Kidney (tissue), 14 donors: ENCODE measurements around the gene TEDC2. TPM values are rescaled to one million over a fixed set of nuclear protein-coding genes. Genes with fewer than 3 reads are reported as not detected.

Source experiments
- DNase-seq, 5 donors: peaks; one replicate each; pipeline ENCODE4 v3.0.0-alpha.2; 2013 to 2020
- FAIRE-seq: peaks from 2 replicates; lab custom pipeline; 2012; peaks lifted over from hg19 to GRCh38; lab: Jason Lieb, UNC
- H3K27ac ChIP-seq, 2 donors: one replicate each; pipeline ENCODE4 v1.7.0; 2013; ENCODE audit warnings: low read depth in 2 of 2, low read length in 2 of 2, inconsistent platforms in 1 of 2
- H3K27me3 ChIP-seq: one replicate; pipeline ENCODE4 v1.7.1; 2013; ENCODE audit warnings: low read length, inconsistent platforms; ENCODE audit not compliant: control insufficient read depth, insufficient read depth
- H3K36me3 ChIP-seq, 3 donors: one replicate each; pipeline versions ENCODE4 v1.7.0 to v1.7.1; 2013; ENCODE audit warnings: low read length in 3 of 3, control low read depth in 1 of 3, inconsistent platforms in 1 of 3; ENCODE audit not compliant: insufficient read depth in 3 of 3, control insufficient read depth in 2 of 3
- H3K4me1 ChIP-seq, 3 donors: one replicate each; pipeline versions ENCODE4 v1.7.0 to v1.7.1; 2013; ENCODE audit warnings: low read length in 3 of 3, inconsistent platforms in 1 of 3, low read depth in 1 of 3; ENCODE audit not compliant: control insufficient read depth in 2 of 3, insufficient read depth in 2 of 3
- H3K4me3 ChIP-seq, 3 donors: one replicate each; pipeline versions ENCODE4 v1.7.0 to v1.8.1; 2013; ENCODE audit warnings: low read length in 3 of 3, control low read depth in 1 of 3, inconsistent platforms in 1 of 3
- H3K9ac ChIP-seq, 3 donors: one replicate each; pipeline versions ENCODE4 v1.7.0 to v1.7.1; 2013; ENCODE audit warnings: low read length in 3 of 3, control low read depth in 1 of 3, inconsistent platforms in 1 of 3
- H3K9me3 ChIP-seq, 3 donors: one replicate each; pipeline versions ENCODE4 v1.7.0 to v1.7.1; 2013; ENCODE audit warnings: low read length in 3 of 3, control low read depth in 1 of 3, inconsistent platforms in 1 of 3; ENCODE audit not compliant: control insufficient read depth in 2 of 3, insufficient read depth in 1 of 3
- CTCF ChIP-seq: IDR thresholded peaks from 3 replicates; pipeline ENCODE4 v1.5.1; 2012; ENCODE audit warnings: mild to moderate bottlenecking, moderate library complexity, borderline replicate concordance; ENCODE audit not compliant: insufficient read depth; ENCODE audit errors: extremely low read depth
- intact Hi-C: fragments of 100-400 bp; cut with DNase I; formaldehyde crosslinking; loops from one replicate; pipeline ENCODE4 v1.11.1; 2022
- polyA plus RNA-seq: library from polyadenylated mRNA; stranded (reverse); fragments of 350-450 nt; fragmentation: Illumina TruSeq; extraction: RNeasy Lipid Tissue Mini Kit (QIAGEN cat#74804); gene quantifications from one replicate; pipeline ENCODE4 v1.2.3, GENCODE V29; 2014; ENCODE audit warnings: low read depth, low replicate concordance; ENCODE audit not compliant: insufficient read depth
- total RNA-seq: library from RNA; stranded (reverse); fragmentation: NEBNext Ultra II Directional; extraction: Animal tissue kit (Norgen Biotek cat#: 25700); gene quantifications from one replicate; pipeline ENCODE4 v1.2.1, GENCODE V29; 2021
- donor health status: control.
- donor health status: control.
- donor health status: control.
- donor health status: control.
- donor health status: control.
- donor health status: DM: yes; HTN: yes; CAD: no.
- donor health status: Normal renal cell carcinoma (clear cell type).

TEDC2 gene
- total and polyA plus RNA-seq, 2 donors from 2014 or later: 1.4 to 1.7 TPM

GRCh38 chr16:2443555-2443954 is 16.4 kb upstream of the TEDC2 start:
- no peaks in the 10 kb centered on the region for H3K9me3 ChIP-seq
- H3K36me3 ChIP-seq: peaks cover 2 to 3% (median 3%) of the 10 kb centered on the region in 3 donors
- FAIRE-seq (no peak), DNase-seq (peak in 1 of 5 donors; percentile 17)
- H3K9ac ChIP-seq: no peak overlapping the region
- no peak overlapping the region for H3K4me3 ChIP-seq
- H3K27ac ChIP-seq: no peak overlapping the region
- intact Hi-C loops: no loop called here
- no peak for TF ChIP-seq CTCF
- no peaks in the 10 kb centered on the region for H3K4me1 ChIP-seq
- no peaks in the 10 kb centered on the region for H3K27me3 ChIP-seq

GRCh38 chr16:2447920-2448583 is 11.9 kb upstream of the TEDC2 start:
- H3K9ac ChIP-seq: no peak overlapping the region
- H3K4me1 ChIP-seq: no peaks in the 10 kb centered on the region
- H3K27me3 ChIP-seq: no peaks in the 10 kb centered on the region
- H3K9me3 ChIP-seq: no peaks in the 10 kb centered on the region
- FAIRE-seq (no peak), DNase-seq (no peak)
- H3K36me3 ChIP-seq: peaks cover 0 to 3% (median 0%) of the 10 kb centered on the region in 3 donors
- H3K4me3 ChIP-seq: no peak overlapping the region
- no peak overlapping the region for H3K27ac ChIP-seq
- no peak for TF ChIP-seq CTCF
- intact Hi-C loops: no loop called here

- intact Hi-C loops: no loop called here
- no peaks in the 10 kb centered on the region for H3K9me3 ChIP-seq
- no peaks in the 10 kb centered on the region for H3K27me3 ChIP-seq
- H3K4me3 ChIP-seq: no peak overlapping the region
- no peaks in the 10 kb centered on the region for H3K4me1 ChIP-seq
- DNase-seq: no peak
- TF ChIP-seq CTCF: no peak
- H3K36me3 ChIP-seq: peaks cover 0 to 3% (median 0%) of the 10 kb centered on the region in 3 donors
- no peak for FAIRE-seq
- H3K9ac ChIP-seq: no peak overlapping the region
- no peak overlapping the region for H3K27ac ChIP-seq
Measured at GRCh38 chr16:2449118-2449517, 10.8 kb upstream of the TEDC2 start.
